ENCODE results near the gene HSPA1B.
"Not testable (repeated sequence)": the region's sequence is repeated elsewhere in the genome, so short reads cannot be mapped to it uniquely, and the experiment has no call there.

GRCh38 chr6:31817133-31817928 lies 10.2 kb upstream of the HSPA1B start:
- not testable (repeated sequence) for TF ChIP-seq POLR2A (IDR thresholded peaks at IDR 0.05; ENCODE audit: low read length); GATA1 (IDR thresholded peaks at IDR 0.05; ENCODE audit: low read depth, low read length)
